Heart right ventricle (tissue), 16 donors: ENCODE results near the gene RTN4R. TPM values are rescaled to one million over a fixed set of nuclear protein-coding genes. Genes with fewer than 3 reads are reported as not detected.
"Not testable (repeated sequence)": the region's sequence is repeated elsewhere in the genome, so short reads cannot be mapped to it uniquely, and the experiment has no call there.

Source experiments
- ATAC-seq, 8 donors: fragments of 200-7000 bp; cut with Tn5 transposase; one replicate each; pipeline ENCODE4 v1.9.1; 2020; ENCODE audit warnings: mild to moderate bottlenecking in 8 of 8, moderate library complexity in 8 of 8, moderate number of reproducible peaks in 1 of 8
- DNase-seq, 2 donors: peaks; one replicate each; pipeline ENCODE4 v3.0.0-alpha.2; 2020
- H3K27ac ChIP-seq, 10 donors: fragments of 200-600 bp; sonication (generic) in 2 of 10; one replicate each; pipeline versions ENCODE4 v1.5.0 to v1.8.0; 2020 to 2022; ENCODE audit warnings: mild to moderate bottlenecking in 3 of 10
- H3K27me3 ChIP-seq, 7 donors: fragments of 200-600 bp; one replicate each; pipeline ENCODE4 v1.8.0; 2021 to 2022; ENCODE audit warnings: mild to moderate bottlenecking in 2 of 7
- H3K36me3 ChIP-seq, 9 donors: fragments of 200-600 bp; sonication (generic) in 1 of 9; one replicate each; pipeline versions ENCODE4 v1.5.0 to v1.8.0; 2020 to 2022; ENCODE audit warnings: mild to moderate bottlenecking in 2 of 9
- H3K4me1 ChIP-seq, 9 donors: fragments of 200-600 bp; sonication (generic) in 1 of 9; one replicate each; pipeline versions ENCODE4 v1.5.0 to v1.8.0; 2020 to 2022; ENCODE audit warnings: mild to moderate bottlenecking in 4 of 9
- H3K4me3 ChIP-seq, 10 donors: fragments of 200-600 bp; sonication (generic) in 2 of 10; one replicate each; pipeline versions ENCODE4 v1.5.0 to v1.8.0; 2020 to 2022; ENCODE audit warnings: mild to moderate bottlenecking in 7 of 10, moderate library complexity in 2 of 10
- H3K9me3 ChIP-seq, 11 donors: fragments of 200-600 bp in 10 of 11; sonication (generic) in 2 of 11; one replicate each; pipeline versions ENCODE4 v1.5.0 to v1.8.0; 2013 to 2022; ENCODE audit warnings: mild to moderate bottlenecking in 2 of 11, control low read depth in 1 of 11, moderate library complexity in 1 of 11
- CTCF ChIP-seq, 9 donors: fragments of 200-600 bp; sonication (generic) in 2 of 9; IDR thresholded peaks; one replicate each; pipeline versions ENCODE4 v1.5.0 to v1.8.0; 2021 to 2022; ENCODE audit warnings: antibody characterized with exemption in 9 of 9, mild to moderate bottlenecking in 5 of 9, moderate library complexity in 1 of 9
- WGBS, 2 donors: extraction: QIAGEN DNeasy Blood & Tissue Kit; methylation state at CpG; one replicate each; pipeline ENCODE4 v1.1.7; 2013; ENCODE audit warnings: inconsistent platforms in 1 of 2; 5-methylcytosine and 5-hydroxymethylcytosine counted together
- intact Hi-C, 10 donors: fragments of 100-400 bp; cut with DNase I; formaldehyde crosslinking; loops; one replicate each; pipeline versions ENCODE4 v1.11.1 to v1.14.2; 2022
- polyA plus RNA-seq, 2 donors: library from polyadenylated mRNA; stranded (reverse); fragments of 200-250 nt; gene quantifications; one replicate each; pipeline ENCODE4 v1.2.3, GENCODE V29; 2013
- total RNA-seq, 10 donors: library from RNA; stranded (reverse); fragmentation: NEBNext Ultra II Directional in 3 of 10; extraction: Animal tissue kit (Norgen Biotek cat#: 25700) in 3 of 10; gene quantifications; one replicate each; pipeline versions ENCODE4 v1.2.1 to v1.2.4, GENCODE V29; 2021 to 2023
- donor health status: Arrhythmogenic right ventricular cardiomyopathy.
- donor health status: ischemic (EF 13 %, LVEDD 7.1; RV severe dilation, severe dysfunction).
- donor health status: healthy with polysubstance abuse.
- donor health status: DM: no; HTN: yes; CAD: no.
- donor health status: DM: no; HTN: no; CAD: no.
- donor health status: ischemic (EF 25% LVEDD 6.9; RV normal size, moderate dysfunction).
- donor health status: ischemic (EF 25% LVEDD 5.7; RV mildly dilated, moderate dysfunction).
- donor health status: healthy.
- donor health status: DM: yes; HTN: yes; CAD: no.
- donor health status: Ischemic cardiomyopathy.
- donor health status: ischemic (EF 35%, LVEDD 5.7; RV mildly dilated, moderate dysfunction).
- donor health status: nonischemic (EF 11% LVEDD 7.7; RV severe dilation, severe dysfunction).
- donor health status: DM: yes; HTN: yes; CAD: no.
- donor health status: PGD.
- donor health status: ischemic (EF 29% LVEDD 5.4; RV normal size, mild dysfunction).
- donor health status: nonischemic (EF 23%, LVEDD 6.1; RV moderate dilation, normal function).

The RTN4R gene
- total and polyA plus RNA-seq, 12 donors: 0.56 to 2.5 (median 0.93) TPM

- H3K36me3 ChIP-seq: no peaks in the 10 kb centered on the region
- intact Hi-C loops: loop anchor here (1.0 to 5.0 kb wide), 4 partner anchors 126 to 128 kb away; no protein-coding TSS in a partner anchor
- H3K4me1 ChIP-seq: no peaks in the 10 kb centered on the region
- H3K27me3 ChIP-seq: peaks cover 0 to 4% (median 0%) of the 10 kb centered on the region in 7 donors
- H3K27ac ChIP-seq: no peak overlapping the region
- DNase-seq (no peak), ATAC-seq (no peak)
- 86 to 89% methylated on average over 13 of the region's 13 CpGs for WGBS, 2 donors
- no peaks in the 10 kb centered on the region for H3K9me3 ChIP-seq
- TF ChIP-seq CTCF (IDR thresholded peaks at IDR 0.05): no peak
- H3K4me3 ChIP-seq: no peak overlapping the region
Measured at GRCh38 chr22:20284471-20285086, 16.5 kb upstream of the RTN4R start.

GRCh38 chr22:20283674-20284066, 15.6 kb upstream of the RTN4R start:
- TF ChIP-seq CTCF (IDR thresholded peaks at IDR 0.05): no peak
- intact Hi-C loops: loop anchor here in 4 of 10 donors (2.0 kb wide), 2 partner anchors 125 to 127 kb away; no protein-coding TSS in a partner anchor
- WGBS, 2 donors: 66 to 71% methylated on average over 5 of the region's 5 CpGs

GRCh38 chr22:20282901-20283673, 15.0 kb upstream of the RTN4R start:
- no peak for TF ChIP-seq CTCF (IDR thresholded peaks at IDR 0.05)
- intact Hi-C loops: no loop called here
- no peak overlapping the region for H3K27ac ChIP-seq
- ATAC-seq: no peak
- H3K4me1 ChIP-seq: no peaks in the 10 kb centered on the region
- DNase-seq: no peak
- no peaks in the 10 kb centered on the region for H3K36me3 ChIP-seq
- 84% methylated on average over 13 to 15 of the region's 15 CpGs for WGBS, 2 donors
- no peak overlapping the region for H3K4me3 ChIP-seq
- no peaks in the 10 kb centered on the region for H3K9me3 ChIP-seq
- peaks cover 0 to 4% (median 0%) of the 10 kb centered on the region in 7 donors for H3K27me3 ChIP-seq

More at GRCh38 chr22:20283674-20284066, 15.6 kb upstream of the RTN4R start:
- Histone ChIP-seq H3K36me3 (no peaks in the 10 kb centered on the region), H3K4me1 (no peaks in the 10 kb centered on the region), H3K9me3 (no peaks in the 10 kb centered on the region), H3K27me3 (peaks cover 0 to 4% (median 0%) of the 10 kb centered on the region in 7 donors), H3K27ac (no peak overlapping the region), H3K4me3 (no peak overlapping the region)
- DNase-seq (no peak), ATAC-seq (no peak)

- no peaks in the 10 kb centered on the region for H3K9me3 ChIP-seq
- no peak overlapping the region for H3K4me3 ChIP-seq
- WGBS, 2 donors: 72 to 77% methylated on average over 12 of the region's 12 CpGs
- DNase-seq: no peak
- no peaks in the 10 kb centered on the region for H3K36me3 ChIP-seq
- no peak overlapping the region for H3K27ac ChIP-seq
- H3K4me1 ChIP-seq: no peaks in the 10 kb centered on the region
- intact Hi-C loops: no loop called here
- H3K27me3 ChIP-seq: peaks cover 0 to 3% (median 0%) of the 10 kb centered on the region in 7 donors
- no peak for ATAC-seq
- TF ChIP-seq CTCF (IDR thresholded peaks at IDR 0.05): no peak
Measured at GRCh38 chr22:20281891-20282290, 13.8 kb upstream of the RTN4R start.

GRCh38 chr22:20281473-20281872, 13.4 kb upstream of the RTN4R start:
- intact Hi-C loops, ATAC-seq, H3K27ac ChIP-seq, H3K27me3 ChIP-seq, H3K9me3 ChIP-seq, H3K4me3 ChIP-seq, H3K4me1 ChIP-seq, H3K36me3 ChIP-seq, DNase-seq: not testable (repeated sequence)
- 68 to 87% methylated on average over 9 of the region's 9 CpGs for WGBS, 2 donors
